HFF-Myc (cell line): Measurements from ENCODE around the gene MRPS33.

Source experiments
- DNase-seq: peaks from one replicate; pipeline ENCODE4 v3.0.0-alpha.2; 2011; ENCODE audit warnings: low read depth; ENCODE audit errors: extremely low read depth
- H3K4me3 ChIP-seq: replicated peaks from 2 replicates; pipeline ENCODE4 v1.5.1; 2011; ENCODE audit warnings: low read depth, mild to moderate bottlenecking, control low read depth, low read length
- CTCF ChIP-seq: IDR thresholded peaks from 2 replicates; pipeline ENCODE4 v1.5.1; 2012; ENCODE audit warnings: mild to moderate bottlenecking, low read depth, low read length, control low read depth; ENCODE audit errors: missing control alignments

MRPS33 gene

GRCh38 chr7:141012044-141012685 lies 2.6 kb downstream of the MRPS33 start:
- TF ChIP-seq CTCF: peak; percentile 48
- H3K4me3 ChIP-seq: no peak overlapping the region
- peak; percentile 40 for DNase-seq

DNA sequence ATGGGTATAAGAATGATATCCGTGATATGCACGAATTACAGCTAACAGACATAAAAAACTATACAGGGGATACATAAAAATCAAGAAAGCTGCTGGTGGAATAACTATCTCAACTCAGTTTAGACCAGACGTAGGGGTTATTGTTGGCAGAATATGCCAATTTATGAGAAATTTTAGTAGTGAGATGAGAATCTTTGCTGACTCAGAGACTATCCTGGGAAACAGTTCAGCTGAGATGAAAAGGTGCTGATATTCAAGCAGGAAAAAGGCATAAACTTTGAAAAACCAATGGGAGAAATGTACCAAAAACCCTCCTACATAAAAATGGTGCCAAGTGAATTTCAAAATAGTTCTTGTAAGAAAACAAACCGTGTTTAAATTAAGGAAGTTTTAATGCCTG lies 3.3 kb downstream of the MRPS33 start:
- no peak for DNase-seq
- H3K4me3 ChIP-seq: no peak overlapping the region
- no peak for TF ChIP-seq CTCF

GRCh38 chr7:141003172-141004065 lies 11.3 kb downstream of the MRPS33 start:
- no peak for DNase-seq
- no peak overlapping the region for H3K4me3 ChIP-seq
- no peak for TF ChIP-seq CTCF

- DNase-seq: no peak
- H3K4me3 ChIP-seq: no peak overlapping the region
- TF ChIP-seq CTCF: no peak
Measured at GRCh38 chr7:141001546-141001945, 13.2 kb downstream of the MRPS33 start.

DNA sequence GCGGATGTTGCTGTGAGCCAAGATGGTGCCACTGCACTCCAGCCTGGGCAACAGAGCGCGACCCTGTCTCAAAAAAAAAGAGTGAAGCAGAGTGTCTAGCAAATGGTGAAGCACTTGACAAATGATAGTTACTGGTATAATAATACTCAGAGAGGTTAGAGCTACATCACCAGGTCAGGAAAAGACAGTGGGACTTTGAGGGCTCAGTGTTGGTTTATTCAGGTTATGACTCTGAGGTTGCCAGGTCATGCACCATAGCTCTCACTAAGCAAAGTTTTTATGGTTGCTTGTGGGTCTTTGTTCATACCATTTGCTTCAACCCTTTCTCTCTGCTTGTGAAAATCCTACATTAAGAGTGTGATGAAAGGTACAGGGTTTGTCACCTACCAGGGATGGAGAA lies 13.6 kb downstream of the MRPS33 start:
- DNase-seq: no peak
- no peak for TF ChIP-seq CTCF
- no peak overlapping the region for H3K4me3 ChIP-seq

DNA sequence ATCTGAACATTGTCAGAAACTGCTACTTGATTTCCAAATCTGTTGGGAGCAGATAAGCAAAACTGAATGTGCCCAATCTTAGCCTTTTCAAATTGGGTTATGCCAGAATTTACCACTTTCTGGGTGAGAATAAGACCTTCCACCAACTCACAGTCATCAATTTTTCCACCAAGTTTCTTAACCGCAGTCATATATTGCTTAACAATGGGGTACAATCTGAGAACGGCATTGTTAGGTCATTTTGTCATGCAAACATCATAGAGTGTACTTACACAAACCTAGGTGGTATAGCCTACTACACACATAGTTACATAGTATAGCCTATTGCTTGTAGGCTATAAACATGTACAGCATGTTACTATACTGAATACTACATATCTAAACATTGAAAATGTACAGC lies 16.0 kb downstream of the MRPS33 start:
- H3K4me3 ChIP-seq: no peak overlapping the region
- no peak for DNase-seq
- TF ChIP-seq CTCF: no peak
